ENCODE measurements around the gene NLRP1. TPM values are rescaled to one million over a fixed set of nuclear protein-coding genes. Genes with fewer than 3 reads are reported as not detected.
A peak's percentile ranks its signal among the peaks of the same experiment; 100 is the strongest.

Gene NLRP1
- total RNA-seq = 10 to 100 TPM; 34.6 to 36.3 TPM

DNA sequence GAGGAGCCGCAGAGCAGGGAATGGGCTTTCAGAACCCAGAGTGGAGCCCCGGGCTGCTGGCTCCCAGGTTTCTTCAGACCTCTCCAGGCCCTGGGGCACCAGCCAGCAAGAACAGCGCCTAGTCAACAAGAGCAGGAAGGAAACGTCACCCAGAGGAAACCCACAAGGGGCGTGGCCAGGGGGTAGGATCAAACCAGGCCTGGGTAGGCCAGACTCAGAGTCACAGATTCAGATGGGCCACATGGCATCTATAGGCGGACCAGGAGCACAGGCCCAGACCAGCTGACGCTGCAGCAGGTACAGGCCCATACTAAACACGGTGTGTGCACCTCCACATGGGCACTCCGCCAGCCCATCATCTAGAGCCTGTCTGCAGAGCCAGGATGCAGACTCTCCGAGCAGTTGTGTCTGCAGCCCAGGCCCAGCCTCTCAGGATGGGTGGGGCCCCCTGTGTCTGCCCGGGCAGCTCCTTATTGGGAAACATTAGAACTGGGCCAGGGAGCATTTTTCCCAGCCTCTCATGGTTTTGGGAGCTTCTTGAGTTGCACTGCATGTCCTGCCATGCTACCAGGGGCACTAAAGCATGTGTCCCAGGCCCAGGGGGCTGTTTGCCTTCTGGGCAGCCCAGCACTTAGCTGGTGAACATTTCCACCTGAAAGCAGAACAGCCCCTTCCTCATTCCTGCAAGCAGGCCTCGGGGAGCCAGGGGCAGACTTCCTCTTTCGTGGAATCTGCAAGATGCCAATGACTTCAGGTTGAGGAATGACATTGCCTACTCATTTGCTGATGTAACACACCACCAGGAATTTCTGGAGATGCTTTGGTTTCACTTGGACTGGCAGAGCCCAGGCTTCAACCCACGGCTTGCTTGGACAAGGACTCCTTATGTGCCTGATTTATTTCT lies at the start of gene NLRP1:
Gene NLRP1 (minus strand): TSS at position 127 of the 904 bp plus-strand sequence. CDS start 552 bp downstream, outside the sequence.
- peak within 1 kb of the TSS; percentile 94 for H3K4me3 Mint-ChIP-seq
- H3K9me3 Mint-ChIP-seq = no peaks in the 10 kb centered on the region
- DNase-seq (ENCODE audit: low spot score) (peak; percentile 93), ATAC-seq (peak; percentile 96 to 98)
- peaks cover 48 to 59% of the 10 kb centered on the region in 2 donors for H3K4me1 Mint-ChIP-seq (ENCODE audit: low read depth in 2 of 2)
- peaks cover 6% of the 10 kb centered on the region for H3K36me3 Mint-ChIP-seq
- no peaks in the 10 kb centered on the region for H3K27me3 Mint-ChIP-seq
- H3K27ac Mint-ChIP-seq = peak within 1 kb of the TSS; percentile 95 to 97

GRCh38 chr17:5631958-5632590 lies 47.8 kb upstream of the NLRP1 start:
- H3K27me3 Mint-ChIP-seq = peaks cover 23 to 32% of the 10 kb centered on the region in 2 donors
- DNase-seq (ENCODE audit: low spot score) = no peak
- H3K4me1 Mint-ChIP-seq (ENCODE audit: low read depth in 2 of 2) = no peaks in the 10 kb centered on the region

GRCh38 chr17:5630434-5630833 lies 46.1 kb upstream of the NLRP1 start:
- Mint-ChIP-seq H3K36me3 (no peaks in the 10 kb centered on the region), H3K27ac (no peak overlapping the region), H3K9me3 (no peaks in the 10 kb centered on the region), H3K4me3 (no peak overlapping the region), H3K27me3 (peaks cover 29 to 45% of the 10 kb centered on the region in 2 donors), H3K4me1 (ENCODE audit: low read depth in 2 of 2) (no peaks in the 10 kb centered on the region)
- DNase-seq (ENCODE audit: low spot score) = no peak
- ATAC-seq = no peak

More at GRCh38 chr17:5631958-5632590, 47.8 kb upstream of the NLRP1 start:
- H3K4me3 Mint-ChIP-seq = no peak overlapping the region
- no peak overlapping the region for H3K27ac Mint-ChIP-seq
- H3K36me3 Mint-ChIP-seq = no peaks in the 10 kb centered on the region
- H3K9me3 Mint-ChIP-seq = no peaks in the 10 kb centered on the region
- ATAC-seq = no peak

DNA sequence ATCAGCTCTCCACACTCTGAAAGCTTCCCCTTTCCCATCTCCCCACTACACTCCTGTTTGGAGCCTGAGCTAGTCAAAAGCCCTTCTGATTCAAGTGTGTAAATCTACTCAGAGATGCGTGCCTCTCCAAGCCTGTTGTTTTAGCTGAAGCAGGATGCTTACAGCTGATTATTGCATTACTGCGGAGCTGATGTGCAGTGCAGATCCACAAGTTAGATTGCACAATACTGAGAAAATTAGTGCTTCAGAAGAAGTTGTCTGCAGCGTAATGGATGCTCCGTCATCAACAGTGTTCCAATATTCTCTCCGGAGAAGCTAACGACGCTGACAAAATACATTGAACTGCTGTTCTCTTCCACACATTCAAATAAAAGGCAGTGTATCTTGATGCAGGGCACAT lies 44.8 kb upstream of the NLRP1 start:
- ATAC-seq (no peak), DNase-seq (ENCODE audit: low spot score) (no peak)
- H3K4me3 Mint-ChIP-seq = no peak overlapping the region
- no peaks in the 10 kb centered on the region for H3K9me3 Mint-ChIP-seq
- H3K27me3 Mint-ChIP-seq = peaks cover 29 to 45% of the 10 kb centered on the region in 2 donors
- no peaks in the 10 kb centered on the region for H3K4me1 Mint-ChIP-seq (ENCODE audit: low read depth in 2 of 2)
- no peaks in the 10 kb centered on the region for H3K36me3 Mint-ChIP-seq
- H3K27ac Mint-ChIP-seq = no peak overlapping the region

GRCh38 chr17:5628262-5628661 lies 44.0 kb upstream of the NLRP1 start:
- ATAC-seq = no peak
- Mint-ChIP-seq H3K36me3 (no peaks in the 10 kb centered on the region), H3K27ac (no peak overlapping the region)

GRCh38 chr17:5624211-5624610 lies 39.9 kb upstream of the NLRP1 start:
- no peak overlapping the region for H3K27ac Mint-ChIP-seq
- no peaks in the 10 kb centered on the region for H3K36me3 Mint-ChIP-seq
- no peak overlapping the region for H3K4me3 Mint-ChIP-seq
- ATAC-seq (no peak), DNase-seq (ENCODE audit: low spot score) (no peak)
- peaks cover 19% of the 10 kb centered on the region in 2 donors for H3K27me3 Mint-ChIP-seq
- H3K9me3 Mint-ChIP-seq = no peaks in the 10 kb centered on the region
- H3K4me1 Mint-ChIP-seq (ENCODE audit: low read depth in 2 of 2) = no peaks in the 10 kb centered on the region

More at GRCh38 chr17:5628262-5628661, 44.0 kb upstream of the NLRP1 start:
- Mint-ChIP-seq H3K4me3 (no peak overlapping the region), H3K27me3 (peaks cover 29 to 45% of the 10 kb centered on the region in 2 donors), H3K9me3 (no peaks in the 10 kb centered on the region), H3K4me1 (ENCODE audit: low read depth in 2 of 2) (no peaks in the 10 kb centered on the region)
- no peak for DNase-seq (ENCODE audit: low spot score)

DNA sequence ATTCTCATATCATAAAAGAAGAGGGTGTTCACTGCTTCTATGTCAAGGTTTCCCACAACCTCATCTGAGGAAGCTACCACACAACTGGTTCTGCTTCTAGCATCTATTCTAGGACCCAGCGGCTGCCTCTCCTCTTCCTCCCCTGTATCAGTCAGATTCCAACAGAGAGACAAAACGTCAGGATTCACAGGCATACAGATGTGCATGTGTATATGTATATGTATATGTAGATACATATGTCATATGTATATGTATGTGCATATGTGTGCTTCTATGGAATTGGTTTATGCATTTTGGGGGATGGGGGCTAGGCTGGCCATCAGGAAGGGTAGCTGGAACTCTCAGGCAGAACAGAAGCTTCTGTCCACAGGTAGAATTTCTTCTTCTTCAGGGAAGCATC lies 37.4 kb upstream of the NLRP1 start:
- H3K4me1 Mint-ChIP-seq (ENCODE audit: low read depth in 2 of 2) = no peaks in the 10 kb centered on the region
- no peak overlapping the region for H3K27ac Mint-ChIP-seq
- H3K9me3 Mint-ChIP-seq = no peaks in the 10 kb centered on the region
- H3K27me3 Mint-ChIP-seq = peaks cover 23 to 25% of the 10 kb centered on the region in 2 donors
- DNase-seq (ENCODE audit: low spot score) (no peak), ATAC-seq (no peak)
- H3K4me3 Mint-ChIP-seq = no peak overlapping the region
- H3K36me3 Mint-ChIP-seq = no peaks in the 10 kb centered on the region

GRCh38 chr17:5621026-5621425 lies 36.7 kb upstream of the NLRP1 start:
- Mint-ChIP-seq H3K4me1 (ENCODE audit: low read depth in 2 of 2) (no peaks in the 10 kb centered on the region), H3K27ac (no peak overlapping the region), H3K9me3 (no peaks in the 10 kb centered on the region), H3K36me3 (no peaks in the 10 kb centered on the region), H3K27me3 (peaks cover 18 to 20% of the 10 kb centered on the region in 2 donors), H3K4me3 (no peak overlapping the region)
- ATAC-seq = no peak
- no peak for DNase-seq (ENCODE audit: low spot score)

DNA sequence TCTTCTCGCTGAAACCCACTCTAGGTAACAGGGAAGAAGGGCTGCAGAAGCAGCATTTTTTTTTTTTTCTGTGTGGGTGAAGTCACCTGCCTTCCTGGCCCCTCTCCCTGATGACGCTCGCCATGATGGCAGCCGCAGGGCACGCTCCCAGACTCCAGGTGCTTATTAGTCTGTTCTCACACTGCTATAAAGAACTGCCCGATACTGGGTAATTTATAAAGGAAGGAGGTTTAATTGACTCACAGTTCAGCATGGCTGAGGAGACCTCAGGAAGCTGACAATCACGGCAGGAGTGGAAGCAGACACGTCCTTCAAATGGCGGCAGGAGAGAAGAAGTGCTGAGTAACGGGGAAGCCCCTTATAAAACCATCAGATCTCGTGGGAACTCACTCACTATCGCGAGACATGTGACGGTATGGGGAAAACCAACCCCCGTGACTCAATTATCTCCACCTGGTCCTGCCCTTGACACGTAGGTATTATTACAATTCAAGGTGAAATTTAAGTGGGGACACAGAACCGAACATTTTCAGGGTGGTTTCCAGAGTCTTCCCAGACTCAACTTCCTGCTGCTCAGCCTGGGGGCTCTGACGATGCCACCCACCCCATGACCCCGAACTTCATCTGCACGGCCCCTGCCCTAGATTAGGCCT lies 34.9 kb upstream of the NLRP1 start:
- Mint-ChIP-seq H3K4me1 (ENCODE audit: low read depth in 2 of 2) (no peaks in the 10 kb centered on the region), H3K4me3 (peak overlapping the region; percentile 38)

GRCh38 chr17:5618476-5618875 lies 34.2 kb upstream of the NLRP1 start:
- no peaks in the 10 kb centered on the region for H3K4me1 Mint-ChIP-seq (ENCODE audit: low read depth in 2 of 2)
- H3K4me3 Mint-ChIP-seq = peak overlapping the region; percentile 2
- no peaks in the 10 kb centered on the region for H3K36me3 Mint-ChIP-seq

More for the DNA sequence above, 34.9 kb upstream of the NLRP1 start:
- DNase-seq (ENCODE audit: low spot score) = no peak
- Mint-ChIP-seq H3K27ac (no peak overlapping the region), H3K36me3 (no peaks in the 10 kb centered on the region), H3K27me3 (peaks cover 17% of the 10 kb centered on the region in 2 donors), H3K9me3 (no peaks in the 10 kb centered on the region)
- ATAC-seq = no peak

GRCh38 chr17:5615476-5615875 lies 31.2 kb upstream of the NLRP1 start:
- no peak overlapping the region for H3K4me3 Mint-ChIP-seq
- no peak for ATAC-seq
- H3K4me1 Mint-ChIP-seq (ENCODE audit: low read depth in 2 of 2) = peaks cover 0 to 5% of the 10 kb centered on the region in 2 donors
- DNase-seq (ENCODE audit: low spot score) = no peak
- H3K9me3 Mint-ChIP-seq = no peaks in the 10 kb centered on the region
- no peak overlapping the region for H3K27ac Mint-ChIP-seq
- H3K27me3 Mint-ChIP-seq = peaks cover 22 to 24% of the 10 kb centered on the region in 2 donors
- H3K36me3 Mint-ChIP-seq = no peaks in the 10 kb centered on the region

More at GRCh38 chr17:5618476-5618875, 34.2 kb upstream of the NLRP1 start:
- ATAC-seq = no peak
- Mint-ChIP-seq H3K27ac (no peak overlapping the region), H3K9me3 (no peaks in the 10 kb centered on the region), H3K27me3 (peaks cover 17% of the 10 kb centered on the region in 2 donors)
- DNase-seq (ENCODE audit: low spot score) = no peak

DNA sequence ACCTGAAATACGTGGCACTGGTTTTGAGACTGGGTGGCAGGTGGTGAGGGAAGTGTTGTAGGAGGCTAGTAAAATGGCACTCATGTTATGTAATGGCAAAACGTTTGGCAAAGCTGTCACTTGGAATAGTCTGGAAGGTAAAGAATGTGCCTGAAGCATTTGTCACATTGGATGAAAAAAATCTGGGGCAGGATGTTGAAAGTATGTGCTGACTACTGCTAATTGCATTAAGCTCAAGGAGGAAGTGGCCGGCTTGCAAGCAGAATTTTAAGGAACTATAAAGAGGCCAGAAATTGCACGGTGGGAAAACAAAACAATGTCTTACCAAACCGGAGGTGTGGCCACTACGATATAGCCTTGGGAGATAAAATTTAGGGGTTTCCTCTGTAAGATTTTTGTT lies 26.6 kb upstream of the NLRP1 start:
- H3K27me3 Mint-ChIP-seq = peaks cover 20 to 24% of the 10 kb centered on the region in 2 donors
- H3K9me3 Mint-ChIP-seq = no peaks in the 10 kb centered on the region
- peaks cover 0 to 5% of the 10 kb centered on the region in 2 donors for H3K4me1 Mint-ChIP-seq (ENCODE audit: low read depth in 2 of 2)
- DNase-seq (ENCODE audit: low spot score) (no peak), ATAC-seq (no peak)
- no peak overlapping the region for H3K4me3 Mint-ChIP-seq
- no peaks in the 10 kb centered on the region for H3K36me3 Mint-ChIP-seq
- no peak overlapping the region for H3K27ac Mint-ChIP-seq

DNA sequence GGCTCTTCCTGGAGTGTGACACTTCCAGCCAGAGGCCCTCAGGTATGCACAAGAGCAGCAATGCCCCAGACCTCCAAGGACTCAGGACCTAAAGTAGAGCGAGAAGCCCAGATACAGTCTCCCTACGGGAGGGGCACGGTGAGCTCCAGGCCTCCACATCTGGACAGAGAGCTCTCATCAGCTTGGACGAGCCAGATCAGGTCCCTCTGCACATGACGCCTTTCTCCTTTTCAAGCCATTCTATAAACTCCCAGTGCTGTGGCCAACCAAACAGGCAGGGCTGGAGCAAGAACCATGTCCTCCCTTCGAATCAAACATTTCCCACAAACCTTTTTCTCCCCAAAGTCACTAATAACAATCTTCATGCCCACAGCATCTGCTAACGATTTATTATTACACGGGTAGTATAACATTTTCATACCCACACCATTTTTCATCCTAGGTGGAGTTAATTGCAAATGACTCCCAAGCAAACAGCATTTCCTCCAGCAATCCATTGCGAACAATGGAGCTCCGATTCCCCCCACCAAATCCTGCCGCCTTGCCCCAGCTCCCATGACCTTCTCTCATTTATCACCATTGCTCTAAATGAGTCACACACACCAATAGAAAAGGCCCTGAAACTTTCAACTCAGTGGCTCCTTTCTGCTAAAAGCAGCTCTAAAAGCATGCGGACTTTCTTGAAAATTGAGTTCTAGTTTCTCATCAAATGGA lies 24.2 kb upstream of the NLRP1 start:
- H3K27me3 Mint-ChIP-seq = peaks cover 20 to 27% of the 10 kb centered on the region in 2 donors
- no peaks in the 10 kb centered on the region for H3K36me3 Mint-ChIP-seq
- no peak overlapping the region for H3K4me3 Mint-ChIP-seq
- no peak overlapping the region for H3K27ac Mint-ChIP-seq
- H3K9me3 Mint-ChIP-seq = no peaks in the 10 kb centered on the region
- ATAC-seq = no peak
- H3K4me1 Mint-ChIP-seq (ENCODE audit: low read depth in 2 of 2) = peaks cover 0 to 5% of the 10 kb centered on the region in 2 donors
- DNase-seq (ENCODE audit: low spot score) = no peak

Data from natural killer cell treated with Interleukin-12 subunit alpha and Interleukin-12 subunit beta and Interleukin-15 and Interleukin-18, amount 100 ng/mL, for 72 hours (primary cell).